ENCODE data around the gene SPDEF.

SPDEF gene

GRCh38 chr6:34534656-34535055 is 21.5 kb downstream of the SPDEF start:
- no peak overlapping the region for H3K9ac ChIP-seq (ENCODE audit: low read length)
- no peaks in the 10 kb centered on the region for H3K36me3 ChIP-seq (ENCODE audit: control insufficient read depth in 1 of 2, insufficient read depth in 2 of 2, low read depth in 1 of 2, low read length in 2 of 2)

GRCh38 chr6:34534146-34534545 is 22.0 kb downstream of the SPDEF start:
- Histone ChIP-seq H2BK120ac (ENCODE audit: low read depth, low read length) (no peak overlapping the region), H3K4me3 (ENCODE audit: insufficient read depth in 1 of 2, low read depth in 1 of 2, low read length in 2 of 2) (no peak overlapping the region), H2BK5ac (ENCODE audit: low read depth, low read length, poor library complexity, severe bottlenecking) (no peak overlapping the region), H4K91ac (ENCODE audit: low read length) (no peak overlapping the region), H2BK15ac (ENCODE audit: low read depth, poor library complexity, severe bottlenecking) (no peak overlapping the region), H3K4me1 (ENCODE audit: control insufficient read depth, insufficient read depth, low read depth, low read length) (peaks cover 6% of the 10 kb centered on the region), H4K8ac (ENCODE audit: low read length) (no peak overlapping the region), H2AK5ac (ENCODE audit: low read length, severe bottlenecking) (no peak overlapping the region), H3K4ac (ENCODE audit: low read depth in 1 of 2, low read length in 2 of 2) (no peak overlapping the region), H3K14ac (ENCODE audit: low read length in 2 of 2) (no peak overlapping the region), H3K9me3 (ENCODE audit: control insufficient read depth, low read length) (no peaks in the 10 kb centered on the region), H2BK12ac (ENCODE audit: low read length in 2 of 2) (no peak overlapping the region), H2AFZ (ENCODE audit: low read depth, low read length) (no peak overlapping the region), H3K23ac (ENCODE audit: low read length in 2 of 2) (no peak overlapping the region), H3K36me3 (ENCODE audit: control insufficient read depth in 1 of 2, insufficient read depth in 2 of 2, low read depth in 1 of 2, low read length in 2 of 2) (no peaks in the 10 kb centered on the region), H3K79me1 (replicated peaks; ENCODE audit: low read length, poor library complexity, severe bottlenecking) (no peaks in the 10 kb centered on the region), H3K27ac (ENCODE audit: low read length, poor library complexity, severe bottlenecking) (no peak overlapping the region), H3K27me3 (ENCODE audit: control insufficient read depth in 1 of 2, insufficient read depth in 1 of 2, low read length in 2 of 2) (peaks cover 16 to 39% of the 10 kb centered on the region in 2 experiments), H3K4me2 (ENCODE audit: low read length, poor library complexity, severe bottlenecking) (no peak overlapping the region), H3K9ac (ENCODE audit: low read length) (no peak overlapping the region), H3K18ac (ENCODE audit: low read depth in 1 of 2, low read length in 2 of 2) (no peak overlapping the region)
- no peak for DNase-seq
- WGBS = 71% methylated on average over 6 of the region's 6 CpGs

More at GRCh38 chr6:34534656-34535055, 21.5 kb downstream of the SPDEF start:
- Histone ChIP-seq H4K91ac (ENCODE audit: low read length) (no peak overlapping the region), H3K4me2 (ENCODE audit: low read length, poor library complexity, severe bottlenecking) (no peak overlapping the region), H2AFZ (ENCODE audit: low read depth, low read length) (no peak overlapping the region), H3K23ac (ENCODE audit: low read length in 2 of 2) (no peak overlapping the region), H3K4ac (ENCODE audit: low read depth in 1 of 2, low read length in 2 of 2) (no peak overlapping the region), H2BK120ac (ENCODE audit: low read depth, low read length) (no peak overlapping the region), H3K14ac (ENCODE audit: low read length in 2 of 2) (peak overlapping the region in 1 of 2 experiments; percentile 18), H3K27me3 (ENCODE audit: control insufficient read depth in 1 of 2, insufficient read depth in 1 of 2, low read length in 2 of 2) (peaks cover 12 to 34% of the 10 kb centered on the region in 2 experiments), H3K18ac (ENCODE audit: low read depth in 1 of 2, low read length in 2 of 2) (no peak overlapping the region), H2BK5ac (ENCODE audit: low read depth, low read length, poor library complexity, severe bottlenecking) (no peak overlapping the region), H2BK12ac (ENCODE audit: low read length in 2 of 2) (no peak overlapping the region), H2BK15ac (ENCODE audit: low read depth, poor library complexity, severe bottlenecking) (no peak overlapping the region), H3K4me1 (ENCODE audit: control insufficient read depth, insufficient read depth, low read depth, low read length) (peaks cover 6% of the 10 kb centered on the region), H3K4me3 (ENCODE audit: insufficient read depth in 1 of 2, low read depth in 1 of 2, low read length in 2 of 2) (no peak overlapping the region), H2AK5ac (ENCODE audit: low read length, severe bottlenecking) (no peak overlapping the region), H4K8ac (ENCODE audit: low read length) (peak overlapping the region; percentile 5), H3K79me1 (replicated peaks; ENCODE audit: low read length, poor library complexity, severe bottlenecking) (no peaks in the 10 kb centered on the region), H3K9me3 (ENCODE audit: control insufficient read depth, low read length) (no peaks in the 10 kb centered on the region), H3K27ac (ENCODE audit: low read length, poor library complexity, severe bottlenecking) (no peak overlapping the region)
- WGBS = 88% methylated on average over 16 of the region's 16 CpGs
- DNase-seq = no peak

GRCh38 chr6:34532230-34532629 is 23.9 kb downstream of the SPDEF start:
- peaks cover 16 to 49% of the 10 kb centered on the region in 2 experiments for H3K27me3 ChIP-seq (ENCODE audit: control insufficient read depth in 1 of 2, insufficient read depth in 1 of 2, low read length in 2 of 2)
- no peaks in the 10 kb centered on the region for H3K9me3 ChIP-seq (ENCODE audit: control insufficient read depth, low read length)
- no peak for DNase-seq
- no peak overlapping the region for H2AK5ac ChIP-seq (ENCODE audit: low read length, severe bottlenecking)
- no peaks in the 10 kb centered on the region for H3K36me3 ChIP-seq (ENCODE audit: control insufficient read depth in 1 of 2, insufficient read depth in 2 of 2, low read depth in 1 of 2, low read length in 2 of 2)
- no peak overlapping the region for H3K4ac ChIP-seq (ENCODE audit: low read depth in 1 of 2, low read length in 2 of 2)
- H3K4me1 ChIP-seq (ENCODE audit: control insufficient read depth, insufficient read depth, low read depth, low read length) = peaks cover 8% of the 10 kb centered on the region
- H2BK15ac ChIP-seq (ENCODE audit: low read depth, poor library complexity, severe bottlenecking) = no peak overlapping the region
- no peaks in the 10 kb centered on the region for H3K79me1 ChIP-seq (replicated peaks; ENCODE audit: low read length, poor library complexity, severe bottlenecking)
- H3K14ac ChIP-seq (ENCODE audit: low read length in 2 of 2) = no peak overlapping the region
- H3K4me2 ChIP-seq (ENCODE audit: low read length, poor library complexity, severe bottlenecking) = no peak overlapping the region
- no peak overlapping the region for H2BK12ac ChIP-seq (ENCODE audit: low read length in 2 of 2)
- H3K27ac ChIP-seq (ENCODE audit: low read length, poor library complexity, severe bottlenecking) = no peak overlapping the region
- H3K23ac ChIP-seq (ENCODE audit: low read length in 2 of 2) = no peak overlapping the region
- H3K4me3 ChIP-seq (ENCODE audit: insufficient read depth in 1 of 2, low read depth in 1 of 2, low read length in 2 of 2) = no peak overlapping the region
- H2BK5ac ChIP-seq (ENCODE audit: low read depth, low read length, poor library complexity, severe bottlenecking) = no peak overlapping the region
- 89% methylated on average over 14 of the region's 15 CpGs for WGBS
- H4K8ac ChIP-seq (ENCODE audit: low read length) = no peak overlapping the region
- no peak overlapping the region for H3K18ac ChIP-seq (ENCODE audit: low read depth in 1 of 2, low read length in 2 of 2)
- no peak overlapping the region for H2AFZ ChIP-seq (ENCODE audit: low read depth, low read length)
- no peak overlapping the region for H3K9ac ChIP-seq (ENCODE audit: low read length)
- no peak overlapping the region for H4K91ac ChIP-seq (ENCODE audit: low read length)
- H2BK120ac ChIP-seq (ENCODE audit: low read depth, low read length) = no peak overlapping the region

GRCh38 chr6:34531580-34532201 is 24.4 kb downstream of the SPDEF start:
- H3K36me3 ChIP-seq (ENCODE audit: control insufficient read depth in 1 of 2, insufficient read depth in 2 of 2, low read depth in 1 of 2, low read length in 2 of 2) = no peaks in the 10 kb centered on the region
- no peak overlapping the region for H3K18ac ChIP-seq (ENCODE audit: low read depth in 1 of 2, low read length in 2 of 2)
- no peak overlapping the region for H2AK5ac ChIP-seq (ENCODE audit: low read length, severe bottlenecking)
- H3K27me3 ChIP-seq (ENCODE audit: control insufficient read depth in 1 of 2, insufficient read depth in 1 of 2, low read length in 2 of 2) = peaks cover 16 to 49% of the 10 kb centered on the region in 2 experiments
- no peak overlapping the region for H4K91ac ChIP-seq (ENCODE audit: low read length)
- H3K9ac ChIP-seq (ENCODE audit: low read length) = peak overlapping the region; percentile 45
- no peak overlapping the region for H2BK15ac ChIP-seq (ENCODE audit: low read depth, poor library complexity, severe bottlenecking)
- no peak overlapping the region for H2BK12ac ChIP-seq (ENCODE audit: low read length in 2 of 2)
- H3K27ac ChIP-seq (ENCODE audit: low read length, poor library complexity, severe bottlenecking) = no peak overlapping the region
- no peak overlapping the region for H2AFZ ChIP-seq (ENCODE audit: low read depth, low read length)
- H4K8ac ChIP-seq (ENCODE audit: low read length) = no peak overlapping the region
- no peak overlapping the region for H3K23ac ChIP-seq (ENCODE audit: low read length in 2 of 2)
- H3K4ac ChIP-seq (ENCODE audit: low read depth in 1 of 2, low read length in 2 of 2) = no peak overlapping the region
- no peak overlapping the region for H2BK5ac ChIP-seq (ENCODE audit: low read depth, low read length, poor library complexity, severe bottlenecking)
- no peak overlapping the region for H2BK120ac ChIP-seq (ENCODE audit: low read depth, low read length)
- DNase-seq = no peak
- H3K4me2 ChIP-seq (ENCODE audit: low read length, poor library complexity, severe bottlenecking) = no peak overlapping the region
- WGBS = 80% methylated on average over 29 of the region's 29 CpGs
- H3K4me1 ChIP-seq (ENCODE audit: control insufficient read depth, insufficient read depth, low read depth, low read length) = peaks cover 9% of the 10 kb centered on the region
- H3K4me3 ChIP-seq (ENCODE audit: insufficient read depth in 1 of 2, low read depth in 1 of 2, low read length in 2 of 2) = no peak overlapping the region
- no peaks in the 10 kb centered on the region for H3K79me1 ChIP-seq (replicated peaks; ENCODE audit: low read length, poor library complexity, severe bottlenecking)
- H3K14ac ChIP-seq (ENCODE audit: low read length in 2 of 2) = no peak overlapping the region
- H3K9me3 ChIP-seq (ENCODE audit: control insufficient read depth, low read length) = no peaks in the 10 kb centered on the region
